Fibroblast of gingiva (primary cell): Measurements from ENCODE around the gene MEF2C.
"Not testable (repeated sequence)": the region's sequence is repeated elsewhere in the genome, so short reads cannot be mapped to it uniquely, and the experiment has no call there.

Experiments used
- DNase-seq: peaks from one replicate; pipeline ENCODE4 v3.0.0-alpha.2; 2011; ENCODE audit warnings: low read depth

The MEF2C gene

DNA sequence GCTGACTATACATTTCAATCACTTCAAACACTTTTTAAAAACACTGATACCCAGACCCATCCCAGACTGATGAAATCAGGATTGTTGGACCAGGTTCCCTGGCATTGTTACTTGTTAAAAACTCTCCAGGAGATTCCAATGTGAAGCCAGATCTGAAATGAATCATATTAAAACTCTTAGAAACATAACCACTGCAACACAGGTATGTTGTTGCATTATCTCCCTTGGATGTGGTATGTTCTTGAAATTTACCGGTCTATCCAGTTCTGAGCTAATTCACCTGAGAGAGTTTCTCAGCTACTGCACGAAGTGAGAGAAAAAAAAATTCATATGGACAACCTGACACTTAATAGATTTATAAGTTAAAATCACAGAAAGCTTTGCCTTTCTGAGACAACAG is 21.8 kb downstream of the MEF2C start:
- no peak for DNase-seq

DNA sequence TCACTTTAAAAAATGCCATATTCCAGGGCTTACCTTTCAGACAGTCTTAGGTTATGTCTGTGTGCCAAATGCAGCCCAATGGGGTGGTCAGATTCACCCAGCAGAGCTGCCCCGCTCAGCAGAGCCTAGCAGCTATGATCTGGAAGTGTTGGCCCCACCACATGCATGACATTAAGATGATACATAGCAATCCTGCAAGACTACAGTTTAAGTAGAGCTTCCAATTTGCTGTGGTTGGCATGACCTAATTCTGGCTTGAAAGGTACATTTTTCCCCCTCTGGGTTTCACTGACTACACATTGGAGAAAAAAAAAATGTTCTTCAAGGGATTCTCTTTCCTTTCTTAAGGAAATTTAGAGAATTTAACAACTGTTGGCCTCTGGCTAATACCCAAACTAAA is 22.5 kb downstream of the MEF2C start:
- DNase-seq = peak; percentile 33

DNA sequence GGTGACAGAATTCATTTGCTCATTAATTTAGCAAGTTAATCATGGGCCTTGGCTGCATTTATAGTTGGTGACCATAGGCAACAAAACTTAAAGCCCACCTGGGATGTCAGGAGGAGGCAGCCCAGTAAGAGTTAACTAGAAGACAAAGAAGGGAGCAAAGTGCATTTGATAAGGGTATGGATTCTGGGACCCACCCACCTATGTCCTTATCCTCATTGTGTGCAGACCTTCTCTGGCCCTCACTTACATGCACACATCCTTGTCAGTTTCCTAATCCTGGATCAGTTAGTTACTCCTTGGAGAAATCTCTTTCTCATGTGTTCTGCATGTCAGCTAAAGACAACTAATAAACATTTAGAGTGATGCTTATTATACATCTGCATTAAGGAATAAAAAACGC is 24.6 kb downstream of the MEF2C start:
- DNase-seq = no peak

DNA sequence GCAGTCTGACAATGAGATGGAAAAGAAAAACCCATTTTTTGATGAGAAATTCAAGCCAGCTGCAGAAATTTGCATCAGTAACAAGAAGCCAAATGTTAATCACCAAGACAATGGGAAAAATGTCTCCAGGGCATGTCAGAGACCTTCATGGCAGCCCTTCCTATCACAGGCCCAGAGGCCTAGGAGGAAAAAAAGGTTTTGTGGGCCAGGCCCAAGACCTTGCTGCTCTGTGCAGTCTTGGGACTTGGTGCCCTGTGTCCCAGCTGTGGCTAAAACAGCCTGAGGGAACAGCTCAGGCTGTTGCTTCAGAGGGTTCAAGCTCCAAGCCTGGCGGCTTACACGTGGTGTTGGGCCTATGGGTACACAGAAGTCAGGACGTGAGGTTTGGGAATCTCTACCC is 26.6 kb downstream of the MEF2C start:
- not testable (repeated sequence) for DNase-seq

DNA sequence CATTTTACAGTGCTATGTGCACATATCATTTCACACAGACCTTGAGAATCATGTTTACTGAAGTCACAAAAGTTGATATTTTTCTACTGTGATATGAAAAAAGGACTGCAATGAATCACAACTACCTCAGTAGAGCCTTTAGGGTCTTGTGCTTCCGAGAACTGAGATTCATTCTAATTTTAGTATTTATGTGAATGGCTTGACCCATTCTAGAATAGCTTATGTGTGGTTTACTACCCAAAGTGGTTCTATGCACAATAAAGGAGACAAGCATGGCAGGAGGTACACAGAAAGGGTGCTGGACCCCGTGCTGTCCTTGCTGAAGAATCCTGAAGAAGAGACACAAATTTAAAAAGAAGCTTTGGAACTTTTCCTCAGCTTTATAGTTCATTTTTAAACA is 28.2 kb downstream of the MEF2C start:
- DNase-seq = no peak

DNA sequence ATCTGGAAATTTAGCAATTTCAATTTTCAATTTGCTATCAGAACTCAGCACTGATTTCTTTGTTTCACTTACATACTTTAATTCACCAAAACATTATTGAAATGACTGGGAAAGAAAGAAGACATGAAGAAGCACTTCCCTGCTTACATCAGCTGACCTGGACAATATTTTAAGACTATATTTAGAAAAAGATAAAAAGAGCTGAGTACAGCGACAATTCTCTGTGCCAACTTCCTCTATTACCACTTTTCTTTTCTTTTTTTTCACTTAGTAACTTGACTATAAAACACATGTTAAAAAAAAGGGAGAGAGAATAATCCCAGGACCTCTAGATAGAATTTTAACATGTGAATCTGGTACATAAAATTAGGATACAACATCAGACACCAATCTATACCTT is 35.6 kb downstream of the MEF2C start:
- no peak for DNase-seq

DNA sequence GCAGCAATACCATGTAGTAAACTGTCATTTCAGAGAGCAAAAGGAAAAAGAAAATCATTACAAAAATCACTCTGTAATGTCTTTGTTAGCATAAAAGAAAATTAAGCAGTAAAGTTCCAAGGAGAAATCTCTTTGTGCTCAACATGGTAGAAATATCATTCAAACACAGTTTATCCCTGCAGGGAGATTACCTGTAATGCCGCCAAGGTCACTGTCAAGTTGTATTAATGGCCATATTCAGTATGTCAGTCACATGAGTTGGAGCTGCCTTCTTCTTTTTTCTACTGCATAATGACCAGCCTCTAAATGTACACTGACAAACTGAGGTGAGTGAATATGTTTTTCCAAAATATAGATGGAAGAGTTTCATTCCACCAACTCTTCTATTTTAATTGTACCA is 36.5 kb downstream of the MEF2C start:
- DNase-seq = no peak

DNA sequence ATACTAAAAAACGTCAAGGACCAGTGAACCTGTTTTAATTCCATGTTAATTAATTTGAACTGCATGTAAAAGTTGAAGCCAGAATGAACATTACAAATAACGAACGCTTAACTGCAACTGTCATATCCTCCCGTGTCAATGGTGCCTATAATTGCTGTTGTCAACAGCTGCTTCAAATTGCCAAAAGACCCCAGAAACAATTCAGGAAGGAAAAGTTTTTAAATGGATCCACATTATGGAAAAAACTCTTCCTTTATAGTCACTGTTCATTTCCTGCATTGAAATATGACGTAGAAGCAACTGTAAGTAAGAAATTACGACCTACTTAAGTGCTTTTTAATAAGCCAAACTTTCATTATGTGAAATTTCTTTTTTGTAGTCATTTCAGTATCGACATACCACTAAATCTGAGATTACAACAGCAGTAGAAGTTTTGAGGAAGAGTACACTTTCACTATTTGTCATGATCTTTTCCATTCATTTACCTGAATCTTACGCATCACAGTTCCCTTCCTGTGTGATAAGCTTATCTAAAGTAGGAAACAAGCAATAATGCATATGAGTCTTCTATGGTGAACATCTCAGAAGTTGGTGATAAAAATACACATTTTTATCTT is 37.8 kb downstream of the MEF2C start:
- no peak for DNase-seq

DNA sequence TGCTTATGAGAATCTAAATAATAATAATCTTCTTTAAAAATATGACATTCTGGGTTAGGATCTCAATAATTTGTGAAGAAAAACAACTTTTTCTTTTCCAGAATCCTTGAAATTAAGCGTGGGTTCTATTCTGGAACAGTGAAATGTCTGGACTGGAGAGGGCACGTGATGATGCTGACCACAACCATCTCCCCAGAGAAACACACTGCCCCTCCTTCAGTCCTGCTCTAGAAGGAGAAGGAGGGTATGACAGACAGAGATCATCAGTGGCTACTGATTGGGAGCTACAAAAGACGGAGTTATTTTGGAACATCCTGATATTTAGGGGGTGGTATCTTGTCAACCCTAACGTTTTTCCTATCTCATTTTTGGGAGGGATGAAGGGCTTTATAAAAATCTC is 40.2 kb downstream of the MEF2C start:
- DNase-seq = no peak

DNA sequence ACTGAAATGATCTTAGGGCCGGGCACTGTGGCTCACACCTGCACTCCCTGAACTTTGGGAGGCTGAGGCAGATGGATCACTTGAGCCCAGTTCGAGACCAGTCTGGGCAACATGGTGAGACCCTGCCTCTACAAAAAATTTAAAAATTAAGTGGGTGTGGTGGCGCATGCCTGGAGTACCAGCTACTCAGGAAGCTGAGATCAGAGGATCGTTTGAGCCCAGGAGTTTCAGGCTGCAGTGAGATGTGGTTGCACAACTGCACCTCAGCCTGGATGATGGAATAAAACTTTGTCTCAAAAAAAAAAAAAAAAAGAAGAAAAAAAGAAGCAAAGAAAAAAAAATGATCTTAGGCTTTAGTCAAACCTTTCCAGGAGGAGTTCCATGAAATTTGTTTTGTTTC is 41.8 kb downstream of the MEF2C start:
- no peak for DNase-seq

DNA sequence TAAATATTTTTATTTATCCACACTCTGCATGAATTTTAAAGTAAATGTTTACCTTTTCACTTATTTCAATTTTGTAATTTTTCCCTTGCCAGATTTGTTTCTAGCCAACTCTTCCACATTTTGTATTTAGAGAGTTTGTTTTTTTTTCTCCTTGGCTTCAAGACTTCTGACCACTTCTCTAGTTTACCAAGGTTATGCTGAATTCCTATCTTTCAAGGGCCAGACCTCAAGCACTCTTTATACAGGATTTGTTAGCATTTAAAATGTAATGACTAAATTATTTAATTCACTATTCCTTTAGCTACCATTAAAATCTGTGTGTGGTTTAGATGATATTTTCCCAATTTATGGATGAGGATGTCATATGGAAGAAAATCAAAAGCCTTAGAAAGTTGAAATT is 42.5 kb downstream of the MEF2C start:
- DNase-seq = no peak

DNA sequence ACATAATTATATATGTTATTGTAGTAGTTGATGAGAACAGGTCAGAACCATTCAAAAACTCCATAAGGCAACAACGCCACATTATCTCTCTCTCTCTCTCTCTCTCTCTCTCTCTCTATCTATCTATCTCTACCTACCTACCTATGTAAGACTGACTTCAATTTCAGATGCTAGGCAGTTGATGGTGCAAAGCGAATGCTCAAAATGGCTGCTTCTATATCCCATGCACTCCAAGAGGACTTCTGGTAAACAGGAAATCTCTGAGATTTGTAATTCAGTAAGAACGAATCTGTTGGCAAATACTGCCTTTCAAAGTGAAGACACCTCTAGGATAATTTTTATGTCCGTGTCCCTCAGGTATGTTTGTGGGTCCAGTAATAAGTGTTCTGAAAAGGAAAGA is 43.7 kb downstream of the MEF2C start:
- DNase-seq = no peak

DNA sequence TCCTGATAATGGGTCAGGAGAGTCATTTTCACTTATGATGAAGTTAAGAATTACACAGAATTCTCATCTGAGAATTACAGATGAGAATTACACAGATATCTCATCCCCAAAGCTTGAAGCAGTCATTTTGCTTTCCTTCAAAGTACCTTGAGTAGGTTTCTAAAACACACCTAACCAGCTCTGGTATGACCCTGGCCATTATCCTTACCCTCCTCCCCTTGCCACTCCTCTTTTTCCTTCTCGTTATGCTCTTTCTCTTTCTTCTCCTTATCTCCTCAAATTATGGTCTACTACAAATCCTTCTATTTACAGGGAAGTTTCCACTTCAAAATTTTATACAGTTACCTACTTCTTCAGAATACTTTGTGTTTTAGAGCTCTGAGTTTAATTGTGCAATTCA is 44.5 kb downstream of the MEF2C start:
- no peak for DNase-seq

DNA sequence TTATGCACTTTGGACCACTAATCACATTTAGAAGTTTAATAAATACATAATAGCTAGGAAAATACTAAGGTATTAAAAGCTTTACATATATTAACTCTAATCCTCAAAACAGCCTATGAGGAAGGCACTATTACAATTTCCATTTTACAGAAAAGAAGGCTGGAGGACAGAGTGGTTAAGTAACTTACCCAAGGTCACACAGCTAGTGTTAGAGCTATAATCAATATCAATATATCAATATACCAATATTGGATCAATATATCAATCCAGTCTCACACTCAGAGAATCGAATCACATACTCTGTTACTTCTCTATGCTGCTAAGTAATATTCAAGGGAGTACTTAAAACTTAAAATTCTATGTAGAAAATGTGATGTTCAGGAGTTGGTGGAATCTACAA is 45.2 kb downstream of the MEF2C start:
- no peak for DNase-seq

DNA sequence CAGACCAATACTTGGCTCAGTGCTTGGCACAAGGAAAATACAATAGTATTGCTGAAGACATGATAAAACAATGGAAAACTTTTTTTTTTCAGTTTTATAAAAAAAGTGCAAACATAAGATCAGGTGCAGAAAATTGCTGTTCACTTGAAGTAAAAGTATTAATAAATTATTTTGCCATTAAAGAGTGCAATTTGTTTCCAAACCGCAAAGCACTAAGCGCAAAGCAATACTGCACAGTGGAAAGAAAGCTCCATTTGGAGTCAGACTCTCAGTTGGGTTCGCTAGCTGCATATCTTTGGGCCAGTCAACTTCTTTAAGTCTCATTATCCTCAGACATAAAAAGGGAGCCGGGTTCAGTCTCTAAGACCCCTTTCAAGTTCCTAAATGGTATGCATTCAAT is 45.8 kb downstream of the MEF2C start:
- DNase-seq = no peak

DNA sequence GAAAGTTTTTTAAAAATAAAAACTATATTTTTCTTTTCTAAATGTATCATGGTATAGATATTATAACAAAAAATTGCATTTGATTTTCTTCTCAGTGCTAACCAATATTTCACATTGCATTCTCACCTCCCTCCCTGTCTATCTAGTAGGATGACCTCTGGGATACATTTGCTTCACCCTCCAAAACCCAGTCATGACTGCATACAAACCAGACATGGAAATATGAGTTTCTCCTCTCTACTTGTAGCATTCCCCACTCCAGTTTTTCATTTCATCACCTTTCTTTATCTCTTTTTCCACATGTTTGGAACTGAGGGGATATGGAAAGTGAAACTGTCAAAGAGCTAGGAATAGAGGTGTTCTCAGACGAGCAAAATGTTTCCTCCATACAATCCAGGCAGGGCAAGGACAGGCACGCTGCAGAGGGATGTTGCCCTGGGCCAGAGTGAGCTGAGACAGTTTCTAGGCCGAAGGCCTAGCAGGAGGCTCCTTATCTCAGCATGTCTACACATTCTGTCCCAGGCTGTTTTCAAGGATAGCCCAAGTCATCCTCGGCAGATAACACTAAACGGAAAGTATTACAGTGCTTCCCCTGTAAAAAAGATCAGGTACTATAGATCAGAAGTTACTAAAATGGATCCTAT is 46.7 kb downstream of the MEF2C start:
- no peak for DNase-seq

DNA sequence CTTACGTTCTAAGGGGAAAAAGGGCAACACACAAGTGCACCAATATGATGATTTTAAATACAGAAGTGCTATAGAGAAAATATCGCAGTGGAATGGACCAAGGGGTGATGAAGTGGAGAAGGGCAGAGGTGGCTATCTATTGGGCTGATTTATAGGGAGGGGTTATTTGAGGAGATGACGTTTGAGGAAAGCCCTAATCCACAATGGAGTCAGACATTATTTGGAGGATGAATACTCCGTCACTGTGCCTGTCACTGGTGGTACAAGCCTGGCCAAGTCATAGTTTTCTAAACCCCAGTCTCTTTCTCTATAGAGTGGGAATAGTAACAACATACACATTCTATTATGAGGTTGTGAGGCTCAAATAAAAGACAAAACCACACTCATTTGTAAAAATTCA is 48.5 kb downstream of the MEF2C start:
- no peak for DNase-seq

DNA sequence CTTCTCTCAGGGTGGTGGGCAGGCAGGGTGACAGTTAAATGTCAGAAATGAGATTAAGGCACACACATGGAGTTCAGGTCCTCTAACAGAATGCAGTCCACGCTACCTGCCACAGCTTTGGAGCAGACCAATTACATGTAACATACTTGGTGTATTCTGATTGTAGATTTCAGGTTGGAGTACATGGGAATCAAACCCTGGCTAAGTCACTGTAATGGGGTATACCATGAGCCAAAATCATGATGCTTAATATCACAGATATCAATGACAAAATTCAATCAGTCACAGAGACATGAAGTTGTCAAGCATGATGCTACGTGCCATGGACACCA is 48.9 kb downstream of the MEF2C start:
- DNase-seq = no peak

DNA sequence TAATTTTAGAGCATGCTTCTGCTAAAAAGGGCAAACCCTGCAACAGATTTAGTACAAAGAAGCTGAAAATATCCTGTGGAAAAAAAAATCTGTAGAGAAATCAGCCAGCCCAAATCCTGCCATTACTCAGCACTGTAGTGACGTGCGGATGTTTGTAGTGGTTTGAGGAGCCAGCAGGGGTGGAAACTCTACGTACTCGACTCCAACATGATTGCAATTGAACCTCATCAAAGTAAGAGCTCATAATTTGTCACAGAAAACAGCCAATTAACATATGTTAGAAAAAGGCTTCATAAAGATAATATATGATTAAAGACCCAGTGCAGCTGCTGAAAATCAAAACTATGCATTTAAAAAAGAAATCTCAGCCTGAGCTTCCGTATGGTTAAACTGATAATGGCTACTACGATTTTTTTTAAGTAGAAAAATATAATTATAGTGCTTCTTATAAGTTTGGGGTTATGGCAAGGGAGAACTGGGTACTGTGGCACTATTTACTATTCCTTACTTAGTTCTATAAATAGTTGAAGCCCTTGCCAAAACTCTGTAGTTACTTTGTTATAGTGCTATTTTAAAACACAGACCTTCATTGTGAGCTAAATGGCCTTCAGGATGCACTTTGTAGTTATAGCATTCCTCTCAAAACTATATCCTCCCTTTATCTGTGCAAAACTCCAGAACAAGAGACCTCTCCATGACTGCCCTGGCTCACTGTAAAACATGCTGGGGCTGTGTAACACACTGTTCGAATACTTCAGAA is 49.4 kb downstream of the MEF2C start:
- peak; percentile 58 for DNase-seq

DNA sequence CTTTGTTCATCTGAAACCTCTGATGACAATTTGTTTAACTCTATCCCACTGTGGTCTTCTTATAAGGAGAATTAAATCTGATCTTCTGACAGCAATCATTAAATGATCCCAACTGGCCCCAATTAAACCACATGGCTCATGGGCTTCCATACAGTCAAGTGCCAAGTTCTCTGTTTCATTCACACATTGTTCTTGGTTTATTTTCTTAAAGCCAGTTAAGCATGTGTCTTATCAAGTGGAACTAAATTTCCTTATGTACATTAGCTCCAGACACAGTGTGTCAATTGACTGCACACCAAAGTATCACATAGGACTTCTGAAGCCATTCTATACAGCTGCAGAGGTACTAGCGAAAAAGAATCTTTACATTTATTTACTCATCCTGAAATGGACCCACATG is 51.2 kb downstream of the MEF2C start:
- DNase-seq = no peak

DNA sequence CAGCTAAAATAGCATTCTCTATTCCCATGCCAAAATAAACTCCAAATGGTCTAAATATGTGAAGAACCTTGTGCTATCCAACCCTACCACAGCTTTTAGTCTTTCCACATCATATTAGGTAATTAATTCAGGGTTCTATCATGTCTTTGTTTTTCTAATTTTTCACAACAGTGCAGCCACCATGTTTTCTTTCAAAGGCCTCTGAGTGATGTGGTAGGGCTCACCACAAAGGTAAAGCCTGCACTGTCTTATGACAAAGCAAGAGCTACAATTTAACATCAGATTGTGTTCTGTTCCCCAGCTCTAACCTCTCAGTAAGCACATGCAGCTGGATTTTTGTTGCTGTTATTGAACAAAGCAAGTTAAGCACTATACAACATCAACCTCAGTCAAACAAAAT is 52.4 kb downstream of the MEF2C start:
- DNase-seq = no peak

DNA sequence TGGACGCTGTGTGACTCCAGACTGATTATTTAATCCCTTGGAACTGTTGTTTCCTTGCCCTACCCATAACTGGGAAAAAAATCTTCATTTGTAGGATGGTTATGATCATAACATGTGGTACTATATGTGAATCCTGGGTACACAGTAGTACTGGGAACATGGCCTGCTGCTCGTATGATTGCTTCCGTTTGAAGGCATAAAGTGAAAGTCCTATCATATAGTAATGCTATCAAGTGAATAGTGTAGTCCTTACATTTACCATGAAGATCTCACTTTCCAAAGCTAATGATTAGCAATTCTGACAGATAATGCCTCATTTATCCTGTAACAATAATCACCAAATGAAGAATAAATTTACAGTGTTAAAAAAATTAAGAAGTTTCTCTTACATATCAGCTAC is 53.2 kb downstream of the MEF2C start:
- DNase-seq = no peak

DNA sequence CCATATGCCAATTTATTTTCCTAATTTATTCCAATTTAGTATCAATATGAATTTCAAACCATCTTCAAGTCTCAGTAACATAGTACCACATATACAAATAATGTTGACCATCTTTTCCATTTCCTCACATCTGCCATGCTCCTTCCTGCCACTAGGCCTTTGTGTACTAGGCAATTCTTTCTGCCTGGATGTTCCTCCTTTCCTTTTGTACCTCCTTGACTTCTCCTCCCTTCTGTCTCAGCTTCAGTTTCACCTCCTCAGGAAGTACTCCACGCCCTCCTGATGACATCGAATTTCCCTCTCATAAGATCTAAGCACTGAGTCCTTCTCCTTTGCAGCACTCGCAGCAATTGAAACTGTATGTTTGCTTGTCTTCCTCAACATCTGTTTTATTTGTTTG is 53.9 kb downstream of the MEF2C start:
- no peak for DNase-seq

DNA sequence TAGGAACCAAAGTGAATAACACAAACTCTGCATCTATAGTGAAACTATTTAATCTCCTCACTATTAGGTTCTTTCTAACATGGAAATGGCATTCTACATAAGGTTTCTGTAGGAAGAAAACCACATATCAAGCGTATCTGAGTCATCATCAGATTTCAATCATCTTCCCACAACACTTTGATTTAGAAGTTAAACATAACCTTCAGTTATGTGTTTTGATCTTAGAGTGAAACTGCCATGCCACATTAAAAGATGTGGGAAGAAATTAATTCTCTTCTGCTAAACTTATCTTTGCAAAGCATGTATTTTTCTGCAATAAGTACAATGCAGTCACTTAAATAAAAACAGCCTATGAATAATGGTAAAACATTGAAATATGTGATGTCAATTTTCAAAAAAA is 55.0 kb downstream of the MEF2C start:
- no peak for DNase-seq
